Epidermal melanocyte (primary cell): ENCODE data around the gene IGSF9B.

Source experiments
- DNase-seq: peaks from one replicate; pipeline ENCODE4 v3.0.0; 2011; ENCODE audit warnings: low spot score; ENCODE audit not compliant: insufficient read length

IGSF9B gene

GRCh38 chr11:133983660-133984316 is 27.0 kb upstream of the IGSF9B start:
- no peak for DNase-seq

DNA sequence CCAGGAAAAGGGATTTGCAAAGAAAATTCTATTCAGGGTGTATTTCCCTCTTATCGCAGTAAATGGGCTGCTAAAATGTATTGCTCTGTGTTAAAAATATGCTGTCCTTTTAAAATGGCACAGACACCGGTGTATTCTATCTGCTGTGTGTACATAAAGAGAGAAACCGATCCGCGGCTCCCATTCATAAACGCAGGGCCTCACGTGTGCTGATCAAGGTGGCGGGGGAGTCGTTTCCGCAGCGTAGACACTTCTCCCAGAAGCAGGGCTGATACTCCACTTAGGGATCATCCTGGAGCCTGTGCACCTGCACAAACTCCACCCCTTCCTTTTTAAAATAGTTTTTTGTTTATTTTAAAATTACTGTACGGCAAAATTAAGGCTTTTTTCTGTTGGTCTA is 26.1 kb upstream of the IGSF9B start:
- no peak for DNase-seq

GRCh38 chr11:133982151-133982550 is 25.4 kb upstream of the IGSF9B start:
- DNase-seq = no peak

GRCh38 chr11:133981156-133981555 is 24.4 kb upstream of the IGSF9B start:
- no peak for DNase-seq

- no peak for DNase-seq
Observed at GRCh38 chr11:133980665-133981064, 23.9 kb upstream of the IGSF9B start.

- no peak for DNase-seq
Observed at GRCh38 chr11:133978794-133979193, 22.0 kb upstream of the IGSF9B start.

GRCh38 chr11:133977067-133977677 is 20.4 kb upstream of the IGSF9B start:
- no peak for DNase-seq

DNA sequence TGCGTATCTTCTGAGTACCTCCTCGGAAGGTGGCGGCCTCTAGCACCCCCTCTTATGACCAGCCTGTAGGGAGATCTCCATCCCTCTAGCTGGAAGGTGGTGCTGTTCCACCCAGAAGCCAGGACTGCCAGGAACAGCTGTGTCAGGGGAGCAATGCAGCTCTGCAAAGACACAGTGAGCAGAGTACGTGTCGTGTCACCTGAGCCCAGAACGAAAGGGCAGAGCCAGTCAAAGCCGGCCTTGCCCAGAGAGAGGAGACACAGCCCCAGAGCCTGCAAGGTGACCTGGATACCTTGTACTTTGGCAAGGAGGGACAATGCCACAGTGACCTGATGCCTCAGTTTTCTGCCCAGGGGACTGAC is 18.7 kb upstream of the IGSF9B start:
- no peak for DNase-seq

GRCh38 chr11:133974836-133975487 is 18.2 kb upstream of the IGSF9B start:
- DNase-seq = no peak

DNA sequence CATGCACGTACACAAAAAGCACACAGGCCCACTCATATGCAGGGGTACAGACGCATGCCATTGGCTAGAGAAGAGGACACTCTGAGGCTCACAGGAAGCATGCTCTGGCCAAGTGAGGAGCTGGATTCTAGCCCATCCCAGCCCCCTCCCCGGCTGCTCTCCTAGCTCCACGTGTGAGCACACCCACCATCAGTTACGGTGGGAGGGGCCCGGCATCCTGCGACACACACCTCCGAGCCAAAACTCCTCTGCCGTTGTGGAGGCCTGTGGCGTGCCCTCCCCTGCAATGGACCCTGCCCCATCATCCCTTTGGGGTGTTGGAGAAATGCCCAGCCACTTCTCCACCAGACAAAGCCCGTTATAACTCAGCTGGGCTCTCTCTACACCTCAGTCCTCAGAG is 15.1 kb upstream of the IGSF9B start:
- no peak for DNase-seq

- DNase-seq = no peak
Observed at GRCh38 chr11:133969112-133969511, 12.3 kb upstream of the IGSF9B start.

GRCh38 chr11:133968300-133968699 is 11.5 kb upstream of the IGSF9B start:
- no peak for DNase-seq

DNA sequence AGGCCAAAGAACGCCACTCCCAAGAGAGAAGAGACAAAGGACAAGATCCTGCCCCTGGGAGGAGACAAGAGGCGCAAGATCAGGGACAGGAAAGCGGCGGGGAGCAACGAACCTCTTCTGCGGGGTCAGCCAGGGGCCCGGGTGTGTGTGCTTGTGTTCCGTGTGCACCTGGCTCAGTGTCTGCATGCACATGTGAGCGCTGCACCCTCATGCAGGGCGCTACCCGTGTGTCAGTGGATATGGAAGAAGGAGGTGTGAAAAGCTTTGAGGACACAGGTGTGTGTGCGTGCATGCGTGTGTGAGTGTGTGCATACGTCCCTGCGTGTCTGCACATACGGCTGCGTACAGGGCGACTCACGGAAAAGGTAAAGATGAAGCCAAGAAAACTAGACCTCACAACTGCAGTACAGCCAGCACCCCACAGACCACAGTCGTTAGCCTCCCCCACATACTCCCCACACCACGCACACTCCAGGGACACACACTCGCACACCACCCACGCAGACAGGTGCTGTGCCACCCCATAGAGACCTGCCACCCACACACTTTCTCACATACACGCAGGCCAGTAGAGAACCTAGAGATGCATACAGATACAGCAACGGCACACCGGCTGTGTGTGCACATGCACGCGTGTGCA is 11.0 kb upstream of the IGSF9B start:
- DNase-seq = no peak

- DNase-seq = no peak
Observed at GRCh38 chr11:133966921-133967598, 10.3 kb upstream of the IGSF9B start.

GRCh38 chr11:133966172-133966651 is 9.4 kb upstream of the IGSF9B start:
- DNase-seq = no peak

GRCh38 chr11:133965031-133965601 is 8.3 kb upstream of the IGSF9B start:
- no peak for DNase-seq

GRCh38 chr11:133964356-133964755 is 7.6 kb upstream of the IGSF9B start:
- no peak for DNase-seq

- no peak for DNase-seq
Observed at GRCh38 chr11:133961890-133962289, 5.1 kb upstream of the IGSF9B start.

DNA sequence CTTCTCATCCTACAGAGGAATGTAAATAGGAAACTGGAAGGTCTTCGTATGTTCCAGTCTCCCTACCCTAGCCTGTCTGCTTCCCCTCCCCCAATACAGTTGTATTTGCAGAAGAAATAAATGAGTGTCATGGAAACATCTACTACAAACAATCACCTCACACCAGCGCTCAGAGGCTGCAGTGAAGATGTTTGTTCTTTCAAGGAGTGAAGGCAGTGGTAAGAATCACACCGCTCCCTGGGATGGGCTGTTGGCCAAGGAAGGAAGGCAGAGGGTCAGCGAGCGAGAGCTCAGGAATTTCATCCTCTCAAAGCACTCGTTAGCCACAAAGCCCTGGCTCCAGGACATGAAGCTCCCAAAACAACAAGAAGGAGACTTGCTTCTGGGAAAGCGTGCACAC is 1.1 kb upstream of the IGSF9B start:
- no peak for DNase-seq

- no peak for DNase-seq
Observed at GRCh38 chr11:133955945-133956421, 785 bp downstream of the IGSF9B start.
